HEK293T (cell line): ENCODE measurements around the gene ERBB4.

Source experiments
- CTCF ChIA-PET: fragments of 350-600 bp; formaldehyde crosslinking; extraction: SDS; loops from one replicate; lab custom pipeline; 2021; ENCODE audit warnings: antibody characterized with exemption, inconsistent platforms; lab: Yijun Ruan, JAX
- POLR2A ChIA-PET: fragments of 350-600 bp; formaldehyde crosslinking; extraction: SDS; loops from one replicate; lab custom pipeline; 2020; ENCODE audit warnings: antibody characterized with exemption, inconsistent platforms; lab: Yijun Ruan, JAX
- DNase-seq: peaks from one replicate; pipeline ENCODE4 v3.0.0; 2012; ENCODE audit warnings: mixed read lengths; ENCODE audit errors: extremely low spot score
- ARNT ChIP-seq: fragments of 450-650 bp; IDR thresholded peaks from 2 replicates; pipeline ENCODE4 v1.6.1; 2017; ENCODE audit warnings: mild to moderate bottlenecking
- BHLHE40 ChIP-seq: fragments of 450-650 bp; IDR thresholded peaks from 2 replicates; pipeline ENCODE4 v1.6.1; 2016; ENCODE audit warnings: mild to moderate bottlenecking, moderate library complexity, borderline replicate concordance
- CTBP1 ChIP-seq: fragments of 450-650 bp; IDR thresholded peaks from 2 replicates; pipeline ENCODE4 v1.6.1; 2016; ENCODE audit warnings: borderline replicate concordance
- ELF4 ChIP-seq: fragments of 450-650 bp; IDR thresholded peaks from 2 replicates; pipeline ENCODE4 v1.6.1; 2017; ENCODE audit warnings: antibody characterized with exemption
- FOXA1 ChIP-seq: fragments of 450-650 bp; IDR thresholded peaks from 2 replicates; pipeline ENCODE4 v1.6.1; 2016; ENCODE audit warnings: mild to moderate bottlenecking
- FOXK2 ChIP-seq: fragments of 450-650 bp; IDR thresholded peaks from 2 replicates; pipeline ENCODE4 v1.6.1; 2016; ENCODE audit warnings: mild to moderate bottlenecking
- FOXM1 ChIP-seq: fragments of 450-650 bp; IDR thresholded peaks from 2 replicates; pipeline ENCODE4 v1.6.1; 2017; ENCODE audit warnings: mild to moderate bottlenecking, borderline replicate concordance
- HDGF ChIP-seq: fragments of 450-650 bp; IDR thresholded peaks from 2 replicates; pipeline ENCODE4 v1.6.1; 2017; ENCODE audit warnings: antibody characterized with exemption, borderline replicate concordance
- L3MBTL2 ChIP-seq: fragments of 450-650 bp; conservative IDR thresholded peaks from 2 replicates; pipeline ENCODE4 v1.6.1; 2016; ENCODE audit warnings: mild to moderate bottlenecking
- LEF1 ChIP-seq: fragments of 450-650 bp; IDR thresholded peaks from 2 replicates; pipeline ENCODE4 v1.6.1; 2017; ENCODE audit warnings: mild to moderate bottlenecking, borderline replicate concordance
- NFRKB ChIP-seq: fragments of 450-650 bp; IDR thresholded peaks from 2 replicates; pipeline ENCODE4 v1.6.1; 2016; ENCODE audit warnings: mild to moderate bottlenecking, moderate library complexity
- SP1 ChIP-seq: fragments of 450-650 bp; IDR thresholded peaks from 2 replicates; pipeline ENCODE4 v1.6.1; 2017
- SUZ12 ChIP-seq: fragments of 450-650 bp; IDR thresholded peaks from 2 replicates; pipeline ENCODE4 v1.6.1; 2016; ENCODE audit warnings: mild to moderate bottlenecking
- TARDBP ChIP-seq: fragments of 450-650 bp; IDR thresholded peaks from 2 replicates; pipeline ENCODE4 v1.6.1; 2016
- ZNF384 ChIP-seq: fragments of 450-650 bp; IDR thresholded peaks from 2 replicates; pipeline ENCODE4 v1.6.1; 2016
- TF ChIP-seq, protein P1 (sequence below): fragments of 450-650 bp; IDR thresholded peaks from 2 replicates; pipeline ENCODE4 v1.6.1; 2016

ERBB4 gene

DNA sequence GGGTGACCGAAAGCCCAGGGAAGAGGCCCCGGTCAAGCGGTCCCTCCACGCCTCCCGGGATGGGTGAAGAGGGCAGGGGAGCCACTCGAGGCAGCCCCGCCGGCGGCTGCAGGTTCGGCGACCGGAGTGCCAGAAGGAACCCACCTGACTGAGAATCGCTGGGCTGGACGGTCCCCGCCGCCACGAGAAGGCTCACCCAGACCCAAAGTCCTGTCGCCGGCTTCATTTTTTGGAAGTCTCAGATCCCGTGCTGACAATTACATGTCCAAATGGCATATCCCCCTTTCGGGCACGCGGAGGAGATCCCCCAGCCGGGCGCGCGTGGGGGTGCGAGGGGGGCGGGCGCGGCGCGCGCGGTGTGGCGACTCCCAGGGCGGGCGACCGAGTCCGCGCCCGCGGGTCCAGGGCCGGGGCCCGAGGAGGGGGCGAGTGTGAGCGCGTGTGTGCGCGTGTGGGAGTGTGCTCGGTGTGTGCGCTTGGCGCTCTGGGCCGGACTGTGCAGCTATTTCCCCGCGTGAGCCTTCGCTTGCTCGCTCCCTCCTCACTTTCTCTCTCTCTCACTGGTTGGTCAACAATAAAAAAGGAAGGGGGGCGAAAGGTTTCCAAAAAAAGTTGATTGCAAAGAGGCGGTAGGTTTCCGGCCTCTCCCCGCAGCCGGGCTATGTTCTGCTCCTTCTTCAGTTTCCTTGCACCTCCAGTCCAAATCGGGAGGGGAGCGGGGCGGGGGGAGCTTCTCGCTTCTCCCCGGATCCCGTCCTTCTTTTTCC lies at the start of gene ERBB4:
Gene ERBB4, minus strand, starts transcription at position 498 of the 767 bp plus-strand sequence. Its CDS starts 272 bp downstream, at position 226.
- ChIA-PET CTCF (interaction anchor here (1.3 kb wide), 1 partner anchor 10 kb away, joined by 3 read pairs; no protein-coding TSS in a partner anchor), POLR2A (interaction anchor here (1.0 kb wide), 1 partner anchor 17 kb away, joined by 3 read pairs; no protein-coding TSS in a partner anchor)
- TF ChIP-seq ELF4 = no peak
- 0 out of 2 replicates have a peak, but pooled peaks have one; percentile 6 for TF ChIP-seq L3MBTL2
- TF ChIP-seq BHLHE40 = no peak
- DNase-seq = peak; percentile 12

DNA sequence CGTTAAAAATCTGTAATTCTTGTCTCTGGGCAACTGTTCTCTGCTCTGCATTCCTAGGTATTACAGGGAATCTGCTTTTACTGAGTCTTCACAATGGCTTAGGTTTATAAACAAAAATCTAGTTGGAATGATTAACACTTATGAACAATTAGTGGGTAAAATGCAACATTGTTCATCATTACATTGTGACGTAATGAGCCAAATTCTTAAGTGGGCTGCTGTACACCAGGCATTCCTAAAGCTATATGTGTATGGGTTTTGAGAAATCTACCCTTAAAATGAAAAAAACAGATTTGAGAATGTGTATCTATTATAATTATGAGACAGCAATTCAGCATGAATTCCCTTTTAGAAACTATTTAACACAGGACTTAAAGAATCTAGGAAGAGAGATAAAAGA lies 41.5 kb upstream of the ERBB4 start:
- CTCF ChIA-PET = interaction anchor here (0.7 kb wide), 1 partner anchor 989 kb away, joined by 6 read pairs; no protein-coding TSS in a partner anchor
- POLR2A ChIA-PET = no interaction called here
- no peak for DNase-seq
- TF ChIP-seq NFRKB (no peak), ELF4 (no peak), FOXA1 (no peak), LEF1 (no peak), ZNF384 (no peak), FOXM1 (no peak), HDGF (no peak), CTBP1 (no peak), ARNT (no peak)
- TF ChIP-seq, protein P1, sequence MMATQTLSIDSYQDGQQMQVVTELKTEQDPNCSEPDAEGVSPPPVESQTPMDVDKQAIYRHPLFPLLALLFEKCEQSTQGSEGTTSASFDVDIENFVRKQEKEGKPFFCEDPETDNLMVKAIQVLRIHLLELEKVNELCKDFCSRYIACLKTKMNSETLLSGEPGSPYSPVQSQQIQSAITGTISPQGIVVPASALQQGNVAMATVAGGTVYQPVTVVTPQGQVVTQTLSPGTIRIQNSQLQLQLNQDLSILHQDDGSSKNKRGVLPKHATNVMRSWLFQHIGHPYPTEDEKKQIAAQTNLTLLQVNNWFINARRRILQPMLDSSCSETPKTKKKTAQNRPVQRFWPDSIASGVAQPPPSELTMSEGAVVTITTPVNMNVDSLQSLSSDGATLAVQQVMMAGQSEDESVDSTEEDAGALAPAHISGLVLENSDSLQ = no peak

DNA sequence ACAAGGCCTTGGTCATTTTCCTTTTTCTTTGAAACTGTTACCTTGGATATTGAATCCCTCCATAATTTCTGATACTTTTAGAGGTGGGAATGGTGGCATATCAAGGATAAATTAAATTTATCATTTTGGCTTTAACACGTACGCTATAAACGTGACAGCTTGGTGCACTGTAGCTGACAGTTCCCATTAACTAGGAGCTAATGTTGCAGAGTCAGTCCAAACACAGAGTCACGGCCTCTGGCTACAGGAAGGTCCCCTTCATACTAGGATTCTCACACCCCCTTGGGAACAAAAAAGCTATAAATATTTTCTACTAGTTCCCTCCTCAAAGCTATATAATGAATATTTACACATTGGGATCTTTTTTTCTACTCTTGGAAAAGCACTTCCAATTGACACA lies 17.7 kb upstream of the ERBB4 start:
- POLR2A ChIA-PET = no interaction called here
- CTCF ChIA-PET = interaction anchor here (1.0 kb wide), 1 partner anchor 11 kb away, joined by 3 read pairs; no protein-coding TSS in a partner anchor
- no peak for TF ChIP-seq TARDBP
- no peak for TF ChIP-seq SUZ12
- no peak for TF ChIP-seq NFRKB
- no peak for TF ChIP-seq LEF1
- no peak for DNase-seq

DNA sequence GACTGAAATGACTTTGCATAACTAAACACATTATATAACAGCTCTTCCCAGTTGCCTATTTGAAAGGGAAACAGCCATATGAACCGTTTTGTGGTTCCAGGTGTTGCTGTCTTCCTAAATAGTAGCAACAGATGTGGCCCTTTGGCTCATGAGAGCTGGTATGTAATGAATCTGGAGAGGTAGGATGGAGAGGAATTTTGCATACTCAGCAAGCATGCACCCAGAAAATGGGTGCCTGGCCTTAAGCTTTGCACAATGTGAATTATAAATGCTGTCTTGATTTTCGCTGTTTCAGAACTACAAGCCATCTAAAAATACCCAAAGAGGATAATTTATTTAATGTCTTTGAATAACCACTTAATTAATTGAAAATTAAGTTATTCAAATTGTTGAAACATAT lies 15.6 kb upstream of the ERBB4 start:
- ChIA-PET CTCF (no interaction called here), POLR2A (no interaction called here)
- DNase-seq = no peak
- TF ChIP-seq, protein P1 = no peak
- TF ChIP-seq ELF4 = no peak
- TF ChIP-seq FOXA1 = no peak
- no peak for TF ChIP-seq FOXM1
- no peak for TF ChIP-seq LEF1
- TF ChIP-seq ZNF384 = no peak
- no peak for TF ChIP-seq HDGF
- TF ChIP-seq ARNT = no peak
- no peak for TF ChIP-seq SUZ12
- TF ChIP-seq BHLHE40 = no peak
- TF ChIP-seq L3MBTL2 = no peak
- no peak for TF ChIP-seq SP1
- TF ChIP-seq FOXK2 = no peak
- no peak for TF ChIP-seq CTBP1
- no peak for TF ChIP-seq TARDBP
- no peak for TF ChIP-seq NFRKB

DNA sequence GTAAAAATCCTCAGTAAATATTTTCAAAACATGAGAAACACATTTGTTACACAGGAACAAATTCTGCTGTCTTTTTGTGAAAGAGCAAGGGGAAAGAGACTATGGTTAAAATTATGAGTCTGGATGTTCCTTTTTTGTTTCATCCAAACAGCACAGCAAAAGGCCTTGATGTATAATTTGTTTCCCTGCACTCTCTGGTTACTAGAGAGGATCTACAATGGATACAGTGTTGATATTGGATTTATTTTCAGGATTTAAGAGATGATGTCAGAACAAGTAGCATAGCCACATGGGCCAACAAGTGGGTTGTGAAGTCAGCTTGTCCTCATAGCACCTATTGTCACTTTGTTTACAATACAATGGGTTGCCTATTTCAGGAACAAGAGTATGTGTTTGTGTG lies 11.3 kb upstream of the ERBB4 start:
- TF ChIP-seq CTBP1 = no peak
- TF ChIP-seq SUZ12 = no peak
- no peak for TF ChIP-seq NFRKB
- no peak for TF ChIP-seq ELF4
- TF ChIP-seq FOXM1 = no peak
- TF ChIP-seq L3MBTL2 = no peak
- no peak for TF ChIP-seq ZNF384
- no peak for TF ChIP-seq LEF1
- TF ChIP-seq SP1 = no peak
- TF ChIP-seq TARDBP = no peak
- no peak for TF ChIP-seq ARNT
- TF ChIP-seq FOXA1 = no peak
- no peak for DNase-seq
- ChIA-PET CTCF (no interaction called here), POLR2A (no interaction called here)

DNA sequence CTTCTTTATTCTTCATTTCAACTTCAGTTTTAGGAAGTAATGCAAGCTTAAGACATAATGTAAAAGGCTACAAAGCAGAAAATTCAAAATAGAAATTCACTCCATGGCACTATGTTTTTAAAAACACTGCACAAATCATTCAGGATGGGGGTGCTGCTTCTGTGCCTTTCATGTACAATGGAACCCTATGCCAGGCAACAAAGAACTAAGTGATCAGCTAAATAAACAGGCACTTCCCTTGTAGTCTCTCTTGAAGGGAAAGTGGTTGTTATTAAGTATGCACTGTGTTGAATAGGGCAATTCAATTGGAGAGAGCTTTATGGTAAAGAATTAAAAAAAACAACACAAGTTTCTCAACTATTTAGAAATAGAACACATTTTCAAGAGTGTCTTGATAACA lies 10.9 kb upstream of the ERBB4 start:
- ChIA-PET POLR2A (no interaction called here), CTCF (no interaction called here)
- TF ChIP-seq LEF1 (no peak), SP1 (no peak), NFRKB (no peak), L3MBTL2 (no peak), TARDBP (no peak), SUZ12 (no peak), FOXK2 (no peak), CTBP1 (no peak), ZNF384 (no peak), FOXM1 (no peak), HDGF (no peak), FOXA1 (no peak), BHLHE40 (no peak), ELF4 (no peak), ARNT (no peak)
- TF ChIP-seq, protein P1 = no peak
- DNase-seq = no peak
